ENCODE measurements around the gene CAMK2B. TPM values are rescaled to one million over a fixed set of nuclear protein-coding genes. Genes with fewer than 3 reads are reported as not detected.

Gene CAMK2B
- total RNA-seq, 2 experiments from 2014 or later, result not detected

DNA sequence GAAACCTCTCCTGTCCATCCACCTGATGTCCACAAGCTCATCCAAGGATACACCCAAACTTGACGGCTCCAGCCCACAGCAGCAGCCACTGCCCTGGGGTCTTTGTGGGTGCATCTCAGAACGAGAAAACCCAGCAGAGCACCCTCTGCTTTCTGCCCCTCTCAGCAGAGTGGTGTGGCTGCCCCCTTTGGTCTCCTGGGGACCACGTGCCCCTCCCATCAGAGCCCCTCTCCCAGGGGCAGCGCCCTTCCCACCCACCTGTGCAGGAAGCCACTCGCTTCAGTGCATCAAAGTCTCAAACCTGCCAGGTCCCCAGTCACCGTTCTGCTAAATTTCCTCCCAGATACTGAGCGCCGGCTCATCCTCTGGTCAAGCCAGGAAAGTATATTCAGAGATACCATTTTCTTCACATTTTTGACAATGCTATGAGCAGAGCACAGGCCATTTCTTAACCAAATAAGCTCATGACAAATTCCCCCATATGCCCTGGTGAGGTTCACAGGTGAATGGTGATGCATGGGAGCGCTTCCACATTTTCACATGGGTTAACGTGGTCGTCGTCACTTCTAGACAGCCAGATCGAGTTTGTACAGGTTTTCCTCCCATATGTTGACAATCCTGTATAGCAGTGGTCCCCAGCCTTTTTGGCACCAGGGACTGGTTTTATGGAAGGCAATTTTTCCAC lies 32.4 kb downstream of the CAMK2B start:
- POLR2A ChIA-PET, result no interaction called here
- Mint-ChIP-seq H3K27ac (no peak overlapping the region), H3K9me3 (no peaks in the 10 kb centered on the region), H3K4me1 (no peaks in the 10 kb centered on the region), H3K36me3 (ENCODE audit: low read depth) (no peaks in the 10 kb centered on the region), H3K4me3 (no peak overlapping the region), H3K27me3 (peaks cover 43% of the 10 kb centered on the region)
- DNase-seq, result no peak
- CTCF ChIA-PET, result interaction anchor here (1.4 kb wide), 1 partner anchor 13 kb away, joined by 3 read pairs; no protein-coding TSS in a partner anchor

DNA sequence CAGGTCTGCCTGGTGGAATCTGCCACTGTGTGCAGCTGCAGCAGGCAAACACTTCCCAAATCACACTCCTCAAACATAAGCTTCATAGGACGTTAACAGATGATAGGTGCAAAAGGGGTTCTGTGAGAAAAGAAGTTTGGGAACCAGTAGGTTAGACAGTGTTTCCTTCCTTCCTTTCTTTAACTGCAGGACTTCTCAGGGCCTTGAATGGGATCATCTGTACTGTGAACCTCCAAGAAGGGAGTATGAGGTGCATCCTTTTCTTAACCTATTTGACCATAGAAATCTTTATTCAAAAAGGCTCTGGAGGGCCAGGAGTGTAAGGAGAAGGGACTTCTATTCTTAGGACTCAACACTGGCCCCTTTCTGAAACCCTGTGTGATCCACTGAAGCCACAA lies 33.0 kb downstream of the CAMK2B start:
- Mint-ChIP-seq H3K9me3 (no peaks in the 10 kb centered on the region), H3K27ac (no peak overlapping the region), H3K4me3 (no peak overlapping the region), H3K36me3 (ENCODE audit: low read depth) (no peaks in the 10 kb centered on the region), H3K27me3 (peaks cover 37% of the 10 kb centered on the region), H3K4me1 (no peaks in the 10 kb centered on the region)
- CTCF ChIA-PET, result interaction anchor here (1.1 to 1.4 kb wide), 2 partner anchors 13 to 282 kb away, joined by 3 read pairs; no protein-coding TSS in a partner anchor
- DNase-seq, result no peak
- POLR2A ChIA-PET, result no interaction called here

DNA sequence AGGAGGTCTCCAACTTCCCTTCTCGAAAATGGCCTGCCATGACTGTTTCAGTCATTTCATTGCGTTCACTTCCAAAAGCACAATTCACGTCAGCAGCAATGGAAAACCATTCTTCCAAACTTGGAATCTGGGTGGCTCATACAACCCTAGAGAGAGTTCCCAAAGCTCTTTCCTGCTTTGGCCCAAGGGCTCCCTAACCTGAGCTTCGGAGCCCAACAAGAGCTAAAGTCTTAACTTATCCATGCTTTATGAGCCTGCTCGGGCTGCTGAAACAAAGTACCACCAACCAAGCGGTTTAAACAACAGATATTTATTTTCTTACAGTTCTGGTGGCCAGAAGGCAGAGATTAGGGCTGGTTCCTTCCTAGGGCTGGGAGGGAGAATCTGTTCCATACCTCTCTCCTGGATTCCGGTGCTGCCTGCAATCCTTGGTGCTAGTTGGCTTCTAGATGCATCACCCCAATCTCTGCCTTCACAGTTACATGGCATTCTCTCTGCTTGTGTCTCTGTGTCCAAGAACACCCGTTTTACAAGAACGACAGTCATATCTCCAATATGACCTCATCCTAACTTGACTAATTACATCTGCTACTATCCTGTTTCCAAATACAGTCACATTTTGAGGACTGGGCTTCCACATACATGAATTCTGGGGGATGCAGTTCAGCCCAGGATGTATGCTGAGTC lies 33.5 kb downstream of the CAMK2B start:
- ChIA-PET CTCF (interaction anchor here (1.1 to 1.4 kb wide), 2 partner anchors 12 to 282 kb away, joined by 3 read pairs; no protein-coding TSS in a partner anchor), POLR2A (no interaction called here)
- no peaks in the 10 kb centered on the region for H3K36me3 Mint-ChIP-seq (ENCODE audit: low read depth)
- DNase-seq, result no peak
- H3K27ac Mint-ChIP-seq, result no peak overlapping the region
- peaks cover 32% of the 10 kb centered on the region for H3K27me3 Mint-ChIP-seq
- H3K9me3 Mint-ChIP-seq, result no peaks in the 10 kb centered on the region
- no peak overlapping the region for H3K4me3 Mint-ChIP-seq
- H3K4me1 Mint-ChIP-seq, result no peaks in the 10 kb centered on the region

DNA sequence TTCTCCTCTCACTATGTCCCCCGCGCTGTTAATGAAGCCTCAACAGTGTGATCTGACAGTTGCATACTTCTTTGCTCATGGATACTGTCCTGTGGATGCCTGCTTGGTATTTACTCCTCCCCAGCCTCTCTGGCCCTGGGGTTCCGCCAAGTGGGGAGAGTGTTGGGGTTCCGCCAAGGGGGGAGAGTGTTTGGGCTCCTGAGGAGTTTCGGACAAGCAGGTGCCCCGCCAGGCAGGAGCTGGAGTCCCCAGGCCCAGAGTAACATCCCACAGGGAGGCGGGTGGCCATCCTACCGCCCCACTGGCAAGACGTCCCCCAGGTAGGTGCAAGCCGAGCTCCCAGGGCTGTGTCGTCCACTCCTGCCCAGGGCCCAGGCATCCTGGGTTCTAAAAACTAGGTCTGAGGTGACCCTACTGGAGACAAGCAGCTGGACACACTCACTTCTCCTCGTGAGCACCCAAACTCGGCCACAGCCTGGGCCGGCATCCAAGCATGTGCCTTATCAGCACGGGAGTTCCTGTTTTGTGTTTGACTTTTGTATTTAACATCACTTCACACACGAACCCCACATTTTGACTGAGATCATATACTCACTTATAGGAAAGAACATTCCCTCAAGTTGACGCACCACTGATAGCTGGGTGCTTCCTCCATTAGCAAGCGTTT lies 34.2 kb downstream of the CAMK2B start:
- H3K27me3 Mint-ChIP-seq, result peaks cover 27% of the 10 kb centered on the region
- H3K27ac Mint-ChIP-seq, result no peak overlapping the region
- H3K36me3 Mint-ChIP-seq (ENCODE audit: low read depth), result no peaks in the 10 kb centered on the region
- no peaks in the 10 kb centered on the region for H3K4me1 Mint-ChIP-seq
- no peaks in the 10 kb centered on the region for H3K9me3 Mint-ChIP-seq
- CTCF ChIA-PET, result interaction anchor here (1.1 to 1.4 kb wide), 2 partner anchors 12 to 283 kb away, joined by 3 read pairs; no protein-coding TSS in a partner anchor
- H3K4me3 Mint-ChIP-seq, result no peak overlapping the region
- POLR2A ChIA-PET, result no interaction called here
- DNase-seq, result no peak

DNA sequence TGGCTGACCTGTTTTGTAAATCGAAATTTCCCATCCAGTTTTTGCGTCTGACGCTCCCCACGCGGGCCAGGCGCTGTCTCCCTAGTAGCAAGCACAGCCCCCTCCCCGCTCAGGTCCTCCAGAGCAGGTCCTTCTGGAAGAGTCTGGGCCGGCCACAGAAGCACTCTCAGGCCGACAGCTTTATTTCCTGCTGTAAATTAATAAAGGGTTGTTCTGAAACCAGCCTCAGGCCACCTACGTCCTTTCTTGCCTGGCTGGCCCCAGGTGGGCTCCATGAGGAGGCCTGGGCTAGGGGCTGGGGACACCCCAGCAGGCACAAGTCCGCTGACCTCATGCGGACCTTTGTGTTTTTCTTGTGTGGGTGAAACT lies 35.2 kb downstream of the CAMK2B start:
- Mint-ChIP-seq H3K27me3 (peaks cover 21% of the 10 kb centered on the region), H3K27ac (no peak overlapping the region), H3K36me3 (ENCODE audit: low read depth) (no peaks in the 10 kb centered on the region), H3K4me3 (no peak overlapping the region), H3K9me3 (no peaks in the 10 kb centered on the region), H3K4me1 (no peaks in the 10 kb centered on the region)
- no peak for DNase-seq
- ChIA-PET CTCF (no interaction called here), POLR2A (no interaction called here)

DNA sequence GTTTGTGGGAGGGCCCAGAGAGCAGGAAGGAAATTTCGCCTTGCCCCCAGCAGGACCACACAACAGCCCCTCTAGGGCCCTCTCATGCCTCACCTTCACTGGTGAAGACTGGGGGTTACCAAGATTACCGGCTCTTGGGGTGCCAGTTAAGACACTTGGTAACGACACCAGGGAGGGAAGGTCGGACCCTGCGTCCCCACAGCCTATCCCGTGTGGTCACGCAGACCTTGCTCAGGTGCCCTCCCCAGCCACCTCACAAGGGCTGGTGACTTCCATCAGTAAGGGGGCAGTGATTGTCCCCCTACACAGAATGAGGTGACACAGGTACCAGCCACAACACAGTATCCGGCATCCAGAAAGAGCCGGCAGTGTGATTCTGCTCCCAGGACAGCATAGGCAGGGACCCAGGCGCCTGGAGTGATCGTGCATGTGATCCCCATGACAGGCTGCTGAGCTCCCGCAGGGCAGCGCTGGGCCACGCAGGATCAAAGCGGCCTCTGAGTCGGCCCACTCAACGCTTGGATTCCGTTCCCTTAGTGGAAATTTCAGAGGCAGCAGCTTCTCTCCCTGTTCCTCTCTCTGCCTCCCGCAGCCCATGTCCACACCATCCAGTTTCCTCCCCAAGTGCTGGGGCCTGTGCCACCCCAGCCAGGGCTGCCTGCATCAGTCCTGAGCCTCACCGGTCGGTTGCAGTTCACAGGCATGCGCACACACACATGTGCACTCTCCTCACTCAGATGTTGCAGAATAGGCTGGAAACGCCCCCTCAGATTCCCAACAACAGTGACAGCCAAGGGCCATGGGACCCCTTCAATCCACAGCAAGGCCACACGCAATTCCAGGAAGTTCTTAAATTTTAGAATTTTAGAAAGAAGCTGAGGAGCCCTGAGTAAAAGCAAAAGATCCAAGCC lies 35.8 kb downstream of the CAMK2B start:
- H3K27me3 Mint-ChIP-seq, result peaks cover 21% of the 10 kb centered on the region
- no peaks in the 10 kb centered on the region for H3K36me3 Mint-ChIP-seq (ENCODE audit: low read depth)
- no peak for DNase-seq
- no peaks in the 10 kb centered on the region for H3K4me1 Mint-ChIP-seq
- H3K27ac Mint-ChIP-seq, result no peak overlapping the region
- H3K9me3 Mint-ChIP-seq, result no peaks in the 10 kb centered on the region
- no peak overlapping the region for H3K4me3 Mint-ChIP-seq
- CTCF ChIA-PET, result no interaction called here
- POLR2A ChIA-PET, result no interaction called here

DNA sequence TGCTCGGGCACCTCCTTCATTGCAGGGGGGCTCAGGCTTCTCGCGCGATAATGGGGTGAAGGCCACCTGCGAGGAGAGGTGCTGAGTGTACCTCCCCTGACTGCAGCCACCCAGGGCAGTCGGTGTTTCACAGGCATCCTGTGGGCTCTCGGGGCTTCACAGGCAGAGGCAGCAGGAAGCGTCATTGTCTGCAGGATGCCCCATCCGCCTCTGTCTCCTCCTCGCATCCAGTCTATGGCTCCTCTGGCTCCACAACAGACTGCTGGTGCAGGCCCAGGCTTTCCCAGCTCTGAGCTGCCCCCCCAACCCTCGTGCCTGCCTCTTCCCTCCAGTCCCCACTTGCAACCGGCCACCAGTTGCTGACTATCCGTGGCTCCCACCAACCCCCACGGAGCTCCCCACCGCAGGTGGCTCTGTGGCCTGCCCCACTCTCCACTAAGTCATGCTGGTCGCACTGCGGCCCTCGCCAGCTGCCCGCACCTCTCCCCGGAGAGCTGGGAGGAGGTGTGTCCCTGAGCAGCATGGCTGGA lies 36.5 kb downstream of the CAMK2B start:
- ChIA-PET CTCF (no interaction called here), POLR2A (no interaction called here)
- no peak for DNase-seq
- Mint-ChIP-seq H3K27me3 (peaks cover 15% of the 10 kb centered on the region), H3K4me3 (no peak overlapping the region), H3K4me1 (no peaks in the 10 kb centered on the region), H3K9me3 (no peaks in the 10 kb centered on the region), H3K36me3 (ENCODE audit: low read depth) (no peaks in the 10 kb centered on the region), H3K27ac (no peak overlapping the region)

DNA sequence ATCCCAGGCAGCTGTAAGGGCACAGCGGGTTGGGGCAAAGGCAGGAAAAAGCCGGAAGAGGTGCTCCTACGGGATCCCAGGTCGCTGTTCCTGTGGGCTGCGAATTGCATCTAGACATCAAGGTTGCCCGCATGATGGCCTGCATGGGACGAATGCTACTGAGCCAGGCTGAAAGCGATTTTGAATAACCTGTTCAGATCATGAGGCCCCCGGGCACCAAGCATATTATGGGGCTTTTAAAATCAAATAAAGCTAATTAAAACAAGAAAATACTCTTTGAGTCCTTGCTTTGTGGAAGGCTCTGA lies 37.1 kb downstream of the CAMK2B start:
- no peaks in the 10 kb centered on the region for H3K9me3 Mint-ChIP-seq
- H3K4me1 Mint-ChIP-seq, result no peaks in the 10 kb centered on the region
- no peak for DNase-seq
- peaks cover 11% of the 10 kb centered on the region for H3K27me3 Mint-ChIP-seq
- no peak overlapping the region for H3K27ac Mint-ChIP-seq
- no peak overlapping the region for H3K4me3 Mint-ChIP-seq
- ChIA-PET POLR2A (no interaction called here), CTCF (interaction anchor here (0.9 kb wide), 1 partner anchor 30 kb away, joined by 3 read pairs; no protein-coding TSS in a partner anchor)
- no peaks in the 10 kb centered on the region for H3K36me3 Mint-ChIP-seq (ENCODE audit: low read depth)

DNA sequence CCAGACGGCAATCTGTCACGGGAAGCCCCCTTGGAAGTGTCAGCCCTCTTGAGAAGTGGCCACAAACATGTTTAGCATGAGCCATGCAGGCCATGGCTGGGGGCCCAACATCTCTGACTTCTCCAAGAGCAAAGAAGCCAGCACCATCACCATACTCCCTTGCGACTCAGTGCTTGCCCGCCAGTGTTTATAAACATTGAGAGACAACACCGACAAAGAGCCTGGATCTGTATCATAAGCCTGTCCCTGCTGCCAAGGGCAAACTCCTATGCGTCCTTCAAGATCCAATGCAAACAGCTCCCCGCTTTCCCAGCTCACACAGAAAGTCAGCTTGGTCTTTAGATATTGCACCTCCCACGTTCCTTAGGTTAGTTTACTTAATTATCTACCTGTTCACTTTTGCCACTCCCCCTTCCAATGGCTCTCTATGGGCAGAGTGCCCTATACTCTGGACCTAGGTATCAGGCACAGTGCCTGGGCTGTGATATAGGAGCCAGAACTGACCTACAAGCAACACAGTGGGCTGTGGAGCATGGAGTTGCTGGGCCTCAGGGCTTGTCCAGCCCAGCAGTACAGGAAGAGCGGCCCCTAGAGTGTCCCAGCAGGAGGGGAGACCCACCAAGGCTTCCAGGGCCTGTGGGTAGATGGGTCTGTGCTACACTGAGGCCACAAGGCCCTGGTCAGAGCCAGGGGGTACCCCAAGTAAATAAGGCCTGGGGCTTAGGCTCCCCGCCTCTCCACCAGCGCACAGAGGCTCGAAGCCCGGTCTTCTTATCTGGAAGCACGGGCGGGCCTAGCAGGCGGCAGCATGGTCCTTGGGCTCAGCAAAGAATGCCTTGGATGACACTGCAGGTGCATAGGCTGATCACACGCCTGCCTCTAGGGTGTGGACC lies 37.7 kb downstream of the CAMK2B start:
- no peaks in the 10 kb centered on the region for H3K9me3 Mint-ChIP-seq
- H3K27ac Mint-ChIP-seq, result no peak overlapping the region
- peaks cover 6% of the 10 kb centered on the region for H3K27me3 Mint-ChIP-seq
- ChIA-PET POLR2A (no interaction called here), CTCF (interaction anchor here (0.9 kb wide), 1 partner anchor 29 kb away, joined by 3 read pairs; no protein-coding TSS in a partner anchor)
- H3K4me1 Mint-ChIP-seq, result no peaks in the 10 kb centered on the region
- H3K36me3 Mint-ChIP-seq (ENCODE audit: low read depth), result no peaks in the 10 kb centered on the region
- no peak overlapping the region for H3K4me3 Mint-ChIP-seq
- no peak for DNase-seq

DNA sequence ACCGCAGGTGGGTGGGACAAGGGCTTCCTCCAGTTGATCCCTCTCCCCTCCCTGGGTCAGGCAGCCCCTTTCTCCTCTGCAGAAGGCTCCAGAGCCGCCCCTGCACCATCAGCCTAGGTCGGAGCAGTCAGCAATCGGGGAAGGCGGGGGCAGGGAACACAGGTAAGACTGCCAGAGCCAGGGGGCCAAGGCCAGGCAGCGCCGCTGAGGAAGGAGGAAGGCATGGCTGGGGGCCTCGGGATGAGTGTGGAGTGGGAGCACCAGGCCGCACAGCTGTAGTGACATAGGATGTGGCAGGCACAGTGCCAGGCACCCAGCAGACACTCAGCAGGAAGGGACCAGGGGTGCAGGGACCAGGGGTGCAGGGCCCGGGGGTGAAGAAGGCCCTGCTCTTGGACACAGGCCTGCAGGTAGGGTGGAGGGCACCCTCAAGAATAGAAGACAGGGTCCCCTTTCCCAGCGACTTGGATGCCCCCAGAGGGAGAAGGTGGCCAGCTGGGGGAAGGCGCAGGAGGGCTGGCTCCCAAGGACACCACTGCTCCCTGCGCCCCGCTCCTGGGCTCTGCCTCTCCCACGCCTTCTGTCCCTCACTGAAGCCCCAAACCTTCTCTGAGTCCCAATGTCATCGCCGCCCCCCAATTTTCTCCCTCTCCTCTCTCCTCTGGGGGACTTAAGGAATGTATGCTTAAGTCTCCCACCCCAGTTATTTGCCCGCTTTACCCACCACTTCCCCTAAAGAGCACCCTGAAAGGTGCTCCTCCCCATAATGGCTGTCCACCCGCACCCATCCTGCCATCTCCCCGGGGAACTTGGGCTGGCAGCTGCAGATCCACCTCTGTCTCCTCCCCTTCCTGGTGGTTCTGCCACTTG lies 38.5 kb downstream of the CAMK2B start:
- ChIA-PET CTCF (no interaction called here), POLR2A (no interaction called here)
- DNase-seq, result no peak
- Mint-ChIP-seq H3K27me3 (peaks cover 3% of the 10 kb centered on the region), H3K9me3 (no peaks in the 10 kb centered on the region), H3K4me1 (no peaks in the 10 kb centered on the region), H3K27ac (no peak overlapping the region), H3K4me3 (no peak overlapping the region), H3K36me3 (ENCODE audit: low read depth) (no peaks in the 10 kb centered on the region)

DNA sequence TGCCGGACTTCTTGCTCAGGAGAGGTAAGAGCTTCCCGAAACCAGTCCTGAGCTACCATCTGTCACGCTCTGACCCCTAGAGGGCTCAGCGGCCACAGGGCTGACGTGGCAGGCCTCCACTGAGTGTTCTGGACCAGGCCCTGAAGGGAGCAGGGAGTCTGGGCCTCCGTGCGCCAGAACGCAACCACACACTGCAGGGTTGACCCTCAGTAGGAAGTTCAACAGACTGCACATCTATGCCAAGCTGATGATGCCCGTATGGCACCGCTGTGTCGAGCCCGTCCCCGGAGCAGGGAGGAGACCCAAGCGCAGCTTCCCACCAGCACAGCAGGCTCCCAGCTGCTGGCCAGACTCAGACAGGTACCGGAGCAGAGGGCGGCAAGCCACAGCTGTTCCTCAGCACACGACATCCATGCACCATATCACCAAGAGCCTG lies 39.2 kb downstream of the CAMK2B start:
- CTCF ChIA-PET, result no interaction called here
- no peaks in the 10 kb centered on the region for H3K27me3 Mint-ChIP-seq
- H3K4me1 Mint-ChIP-seq, result no peaks in the 10 kb centered on the region
- H3K9me3 Mint-ChIP-seq, result no peaks in the 10 kb centered on the region
- no peak overlapping the region for H3K27ac Mint-ChIP-seq
- DNase-seq, result no peak
- H3K4me3 Mint-ChIP-seq, result no peak overlapping the region
- POLR2A ChIA-PET, result no interaction called here
- no peaks in the 10 kb centered on the region for H3K36me3 Mint-ChIP-seq (ENCODE audit: low read depth)
